Activated CD8-positive, alpha-beta T cell treated with anti-CD3 and anti-CD28 coated beads, Interleukin-2, amount 10 ng/mL, durations not matched to agents 7 days and 5 days (primary cell): ENCODE measurements around the gene MCCC2. TPM values are rescaled to one million over a fixed set of nuclear protein-coding genes. Genes with fewer than 3 reads are reported as not detected.

Source experiments
- ATAC-seq: fragments of 150-1000 bp; cut with Tn5 transposase; one replicate; pipeline ENCODE4 v1.10.0; 2021; ENCODE audit warnings: moderate library complexity
- CTCF ChIA-PET: fragments of 350-600 bp; sonication (Branson Sonifier 250); formaldehyde crosslinking; loops from one replicate; lab custom pipeline; 2021; ENCODE audit warnings: antibody characterized with exemption; lab: Charles Lee
- POLR2A ChIA-PET: fragments of 350-600 bp; sonication (Branson Sonifier 250); formaldehyde crosslinking; loops from one replicate; lab custom pipeline; 2021; ENCODE audit warnings: antibody characterized with exemption; lab: Charles Lee
- DNase-seq: peaks from one replicate; pipeline ENCODE4 v3.0.0-alpha.2; 2020
- H3K27ac Mint-ChIP-seq: one replicate; pipeline ENCODE4 v1.8.0; 2021; ENCODE audit warnings: mild to moderate bottlenecking, mixed read lengths
- H3K27me3 Mint-ChIP-seq: one replicate; pipeline ENCODE4 v1.8.0; 2021; ENCODE audit warnings: low read depth, mixed read lengths
- H3K36me3 Mint-ChIP-seq: one replicate; pipeline ENCODE4 v1.8.0; 2021; ENCODE audit warnings: low read depth, mixed read lengths
- H3K4me1 Mint-ChIP-seq: one replicate; pipeline ENCODE4 v1.8.0; 2021; ENCODE audit warnings: low read depth, mixed read lengths
- H3K4me3 Mint-ChIP-seq: one replicate; pipeline ENCODE4 v1.8.0; 2021; ENCODE audit warnings: mild to moderate bottlenecking, mixed read lengths
- H3K9me3 Mint-ChIP-seq: one replicate; pipeline ENCODE4 v1.8.0; 2022; ENCODE audit warnings: mixed read lengths; ENCODE audit not compliant: insufficient read depth
- total RNA-seq, 2 experiments: library from RNA; stranded (reverse); gene quantifications; one replicate each; pipeline ENCODE4 v1.2.3, GENCODE V29; 2021

Gene MCCC2
- total RNA-seq, 2 experiments from 2014 or later, result 41.2 to 41.9 TPM

DNA sequence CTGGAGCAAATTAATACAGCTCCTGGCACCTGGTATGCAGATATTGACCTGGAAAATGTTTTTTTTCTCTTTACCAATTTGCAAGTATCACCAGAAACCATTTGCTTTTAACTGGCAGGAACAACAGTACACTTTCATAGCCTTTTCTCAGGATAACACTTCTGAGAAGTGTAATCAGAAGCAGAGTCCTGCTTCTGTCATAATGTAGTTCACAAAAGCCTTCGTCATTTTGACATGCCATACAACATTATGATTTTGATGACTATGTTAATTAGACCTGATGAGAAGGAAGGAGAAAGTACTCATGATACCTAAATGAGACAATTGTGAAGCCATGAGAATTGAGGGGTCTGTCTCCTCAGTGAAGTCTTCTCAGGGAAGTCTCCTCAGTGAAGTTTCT lies 90.8 kb downstream of the MCCC2 start:
- ChIA-PET CTCF (no interaction called here), POLR2A (no interaction called here)
- DNase-seq (no peak), ATAC-seq (no peak)
- Mint-ChIP-seq H3K27me3 (peaks cover 37% of the 10 kb centered on the region), H3K4me1 (no peaks in the 10 kb centered on the region), H3K9me3 (no peaks in the 10 kb centered on the region), H3K36me3 (no peaks in the 10 kb centered on the region), H3K4me3 (no peak overlapping the region), H3K27ac (no peak overlapping the region)

DNA sequence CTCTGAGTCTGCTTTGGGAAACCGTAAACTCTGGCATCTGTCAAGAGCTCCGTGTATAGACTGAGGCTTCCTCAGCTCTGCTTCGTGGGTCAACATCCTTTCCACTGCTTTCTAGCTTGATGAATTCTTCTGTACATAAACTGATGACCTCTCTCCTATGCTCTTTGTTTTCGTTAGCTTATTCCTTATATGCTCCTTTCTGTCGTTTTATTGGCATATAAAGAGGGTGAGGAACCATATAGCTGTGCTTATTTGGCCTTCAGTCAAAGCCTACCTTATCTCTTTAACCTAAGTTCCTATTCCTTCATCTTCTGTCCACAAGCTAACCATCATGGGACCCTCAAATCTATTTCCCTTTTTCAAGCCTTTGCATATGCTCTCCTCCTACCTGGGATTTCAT lies 92.6 kb downstream of the MCCC2 start:
- POLR2A ChIA-PET, result no interaction called here
- Mint-ChIP-seq H3K4me1 (no peaks in the 10 kb centered on the region), H3K36me3 (no peaks in the 10 kb centered on the region), H3K27ac (no peak overlapping the region), H3K4me3 (no peak overlapping the region), H3K9me3 (no peaks in the 10 kb centered on the region), H3K27me3 (peaks cover 31% of the 10 kb centered on the region)
- ATAC-seq (no peak), DNase-seq (no peak)
- CTCF ChIA-PET, result interaction anchor here (1.2 kb wide), 1 partner anchor 205 kb away, joined by 3 read pairs; no protein-coding TSS in a partner anchor

DNA sequence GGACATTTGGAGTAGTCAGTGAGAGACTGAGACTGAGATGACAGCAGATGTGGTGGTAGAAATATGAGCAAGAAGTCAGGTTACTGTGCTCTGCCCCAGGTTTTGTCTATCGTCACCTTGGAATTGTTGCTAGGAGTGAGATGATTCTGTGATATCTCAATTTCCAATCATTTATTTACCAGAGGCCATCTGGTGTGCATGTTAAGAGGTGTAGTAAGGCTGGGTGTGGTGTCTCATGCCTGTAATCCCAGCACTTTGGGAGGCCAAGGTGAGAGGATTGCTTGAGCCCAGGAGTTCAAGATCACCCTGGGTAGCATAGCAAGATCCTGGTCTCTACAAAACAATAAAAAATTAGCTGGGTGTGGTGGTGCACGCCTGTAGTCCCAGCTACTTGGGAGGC lies 93.4 kb downstream of the MCCC2 start:
- Mint-ChIP-seq H3K27me3 (peaks cover 33% of the 10 kb centered on the region), H3K27ac (no peak overlapping the region), H3K9me3 (no peaks in the 10 kb centered on the region), H3K36me3 (no peaks in the 10 kb centered on the region), H3K4me1 (no peaks in the 10 kb centered on the region), H3K4me3 (no peak overlapping the region)
- CTCF ChIA-PET, result no interaction called here
- ATAC-seq (no peak), DNase-seq (no peak)
- POLR2A ChIA-PET, result no interaction called here

DNA sequence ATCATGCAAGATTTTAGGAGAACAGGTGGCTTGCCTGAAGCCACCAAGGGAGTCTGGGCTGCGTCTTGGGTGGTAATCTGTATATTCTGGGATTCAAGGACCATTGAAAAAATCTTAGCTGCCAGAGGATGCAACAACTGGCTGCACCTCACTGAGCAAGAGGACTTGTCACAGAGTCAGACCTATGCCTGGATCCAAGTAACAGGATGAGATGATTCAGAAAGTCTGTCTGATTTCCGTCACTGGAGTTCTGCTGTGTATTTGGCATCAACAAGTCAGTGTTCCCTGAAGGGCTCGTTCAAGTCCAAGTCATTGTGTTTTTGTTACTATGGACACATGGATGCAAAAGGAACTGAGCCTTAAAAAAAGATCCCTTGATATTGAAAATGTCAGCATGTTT lies 94.2 kb downstream of the MCCC2 start:
- ChIA-PET CTCF (no interaction called here), POLR2A (no interaction called here)
- no peaks in the 10 kb centered on the region for H3K9me3 Mint-ChIP-seq
- no peak for ATAC-seq
- H3K27ac Mint-ChIP-seq, result no peak overlapping the region
- no peaks in the 10 kb centered on the region for H3K4me1 Mint-ChIP-seq
- DNase-seq, result no peak
- no peak overlapping the region for H3K4me3 Mint-ChIP-seq
- no peaks in the 10 kb centered on the region for H3K36me3 Mint-ChIP-seq
- peaks cover 31% of the 10 kb centered on the region for H3K27me3 Mint-ChIP-seq

DNA sequence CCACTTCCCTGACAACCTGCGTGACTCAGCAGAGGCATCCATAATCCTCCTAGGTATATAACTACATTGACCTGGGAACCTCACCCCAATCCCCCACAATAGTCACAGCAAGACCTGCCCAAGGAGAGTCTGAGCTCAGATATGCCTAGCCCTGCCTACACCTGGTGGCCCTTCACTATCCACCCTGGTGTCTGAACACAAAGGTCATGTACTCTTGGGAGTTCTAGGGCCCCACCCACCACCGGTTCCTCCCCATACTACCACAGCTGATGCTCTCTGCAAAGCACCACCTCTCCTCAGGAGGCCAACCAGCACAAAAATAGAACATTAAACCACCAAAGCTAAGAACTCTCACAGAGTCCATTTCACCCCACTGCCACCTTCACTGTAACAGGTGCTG lies 97.2 kb downstream of the MCCC2 start:
- DNase-seq, result no peak
- no peak overlapping the region for H3K4me3 Mint-ChIP-seq
- H3K9me3 Mint-ChIP-seq, result no peaks in the 10 kb centered on the region
- no peaks in the 10 kb centered on the region for H3K36me3 Mint-ChIP-seq
- H3K27ac Mint-ChIP-seq, result no peak overlapping the region
- POLR2A ChIA-PET, result no interaction called here
- H3K27me3 Mint-ChIP-seq, result peaks cover 50% of the 10 kb centered on the region
- no peak for ATAC-seq
- H3K4me1 Mint-ChIP-seq, result no peaks in the 10 kb centered on the region
- CTCF ChIA-PET, result no interaction called here

DNA sequence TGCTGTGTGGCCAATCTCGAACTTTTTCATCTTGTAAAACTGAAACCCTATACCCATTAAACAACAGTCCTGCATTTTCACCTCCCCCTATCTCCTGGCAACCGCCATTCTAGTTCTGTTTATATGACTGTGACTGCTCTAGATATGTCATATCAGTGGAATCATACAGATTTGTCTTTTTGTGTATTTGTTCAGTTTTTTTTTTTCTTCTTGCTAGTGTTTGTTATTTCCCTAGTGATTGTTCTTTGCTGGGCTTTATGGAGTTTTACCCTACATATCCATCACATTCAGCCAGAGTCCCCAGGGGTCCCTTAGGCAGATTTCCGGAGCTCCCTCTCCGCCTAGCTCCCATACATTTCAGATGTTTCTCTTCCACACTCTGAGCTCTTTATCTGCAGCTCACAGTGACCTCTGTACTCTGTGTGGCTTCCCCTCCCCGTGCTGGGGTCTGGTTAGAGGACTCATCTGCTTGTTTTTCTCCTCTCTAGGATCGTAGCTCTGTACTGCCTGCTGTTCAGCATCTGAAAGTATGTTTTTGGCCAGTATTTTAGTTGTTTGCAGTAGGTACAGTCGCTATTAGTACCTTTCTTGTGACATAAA lies 106.8 kb downstream of the MCCC2 start:
- POLR2A ChIA-PET, result no interaction called here
- H3K36me3 Mint-ChIP-seq, result peaks cover 10% of the 10 kb centered on the region
- no peak for ATAC-seq
- no peaks in the 10 kb centered on the region for H3K9me3 Mint-ChIP-seq
- peaks cover 8% of the 10 kb centered on the region for H3K4me1 Mint-ChIP-seq
- CTCF ChIA-PET, result interaction anchor here (0.9 kb wide), 1 partner anchor 90 kb away, joined by 4 read pairs; no protein-coding TSS in a partner anchor
- H3K27me3 Mint-ChIP-seq, result peaks cover 27% of the 10 kb centered on the region
- no peak overlapping the region for H3K27ac Mint-ChIP-seq
- no peak for DNase-seq
- H3K4me3 Mint-ChIP-seq, result no peak overlapping the region

DNA sequence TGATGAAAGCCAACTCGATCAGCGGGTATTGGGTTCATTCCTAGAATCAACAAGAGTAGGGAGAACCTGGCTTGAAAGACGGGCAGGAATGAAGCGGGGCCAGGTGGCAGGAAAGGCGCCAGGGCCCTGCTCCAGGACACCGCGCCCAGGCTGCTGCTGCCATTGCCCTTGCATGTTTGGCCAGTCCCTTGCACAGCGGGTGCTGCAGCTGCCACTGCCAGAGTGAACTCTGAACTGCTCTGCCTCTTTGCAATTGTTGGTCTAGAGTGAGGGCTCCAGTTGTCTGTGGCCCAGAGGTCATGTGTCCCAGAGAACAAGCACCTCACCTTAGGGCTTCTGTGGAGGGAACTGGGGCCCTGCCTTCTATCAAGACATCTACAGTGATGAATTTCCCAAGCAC lies 107.9 kb downstream of the MCCC2 start:
- peaks cover 8% of the 10 kb centered on the region for H3K4me1 Mint-ChIP-seq
- no peak overlapping the region for H3K4me3 Mint-ChIP-seq
- DNase-seq (no peak), ATAC-seq (no peak)
- POLR2A ChIA-PET, result no interaction called here
- peaks cover 18% of the 10 kb centered on the region for H3K27me3 Mint-ChIP-seq
- CTCF ChIA-PET, result no interaction called here
- H3K27ac Mint-ChIP-seq, result no peak overlapping the region
- no peaks in the 10 kb centered on the region for H3K9me3 Mint-ChIP-seq
- peaks cover 10% of the 10 kb centered on the region for H3K36me3 Mint-ChIP-seq

DNA sequence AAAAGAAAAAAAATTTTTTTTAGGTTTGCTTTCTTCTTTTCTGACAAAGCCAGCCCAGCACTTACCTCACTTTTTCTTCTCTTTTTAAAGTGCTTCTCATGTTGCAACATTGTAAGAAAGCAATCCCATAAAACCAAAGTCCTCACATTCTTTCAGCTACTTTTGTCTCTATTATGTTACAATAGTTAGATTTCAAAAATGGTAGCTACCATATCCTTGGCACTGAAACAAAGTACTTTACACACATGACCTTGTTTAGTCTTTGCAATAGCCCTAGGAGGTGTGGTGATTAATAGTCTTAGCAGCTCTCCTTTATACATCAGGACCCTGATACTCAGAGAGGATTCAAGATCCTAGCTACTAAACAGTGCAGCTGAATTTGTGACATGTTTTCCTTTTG lies 108.5 kb downstream of the MCCC2 start:
- Mint-ChIP-seq H3K27me3 (peaks cover 16% of the 10 kb centered on the region), H3K9me3 (no peaks in the 10 kb centered on the region), H3K27ac (no peak overlapping the region), H3K4me3 (no peak overlapping the region), H3K4me1 (peaks cover 8% of the 10 kb centered on the region), H3K36me3 (peaks cover 10% of the 10 kb centered on the region)
- DNase-seq, result no peak
- ATAC-seq, result no peak
- POLR2A ChIA-PET, result no interaction called here
- CTCF ChIA-PET, result no interaction called here

DNA sequence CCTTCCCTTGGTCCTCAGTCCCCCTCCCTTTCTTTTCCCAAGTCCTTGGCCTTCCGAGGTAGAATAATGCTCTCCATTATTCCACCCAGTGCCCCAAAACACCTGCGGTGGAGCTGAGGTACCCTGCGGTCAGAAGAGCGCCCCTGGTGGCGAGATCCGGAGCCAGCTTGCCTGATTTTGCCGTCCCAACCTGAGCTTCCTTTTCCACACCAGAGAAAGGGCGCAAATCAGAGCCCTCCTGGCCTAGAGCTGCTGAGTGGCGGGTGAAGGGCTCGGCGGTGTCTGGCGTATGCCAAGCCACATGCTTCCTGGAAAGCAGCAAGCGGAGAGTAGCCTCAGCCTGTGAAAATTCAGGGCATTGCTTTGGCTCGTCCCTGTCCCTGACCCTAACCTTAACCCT lies 110.8 kb downstream of the MCCC2 start:
- CTCF ChIA-PET, result no interaction called here
- ATAC-seq (no peak), DNase-seq (no peak)
- peaks cover 15% of the 10 kb centered on the region for H3K27me3 Mint-ChIP-seq
- peaks cover 8% of the 10 kb centered on the region for H3K4me1 Mint-ChIP-seq
- peaks cover 10% of the 10 kb centered on the region for H3K36me3 Mint-ChIP-seq
- POLR2A ChIA-PET, result no interaction called here
- H3K9me3 Mint-ChIP-seq, result no peaks in the 10 kb centered on the region
- no peak overlapping the region for H3K4me3 Mint-ChIP-seq
- peak overlapping the region; percentile 58 for H3K27ac Mint-ChIP-seq

DNA sequence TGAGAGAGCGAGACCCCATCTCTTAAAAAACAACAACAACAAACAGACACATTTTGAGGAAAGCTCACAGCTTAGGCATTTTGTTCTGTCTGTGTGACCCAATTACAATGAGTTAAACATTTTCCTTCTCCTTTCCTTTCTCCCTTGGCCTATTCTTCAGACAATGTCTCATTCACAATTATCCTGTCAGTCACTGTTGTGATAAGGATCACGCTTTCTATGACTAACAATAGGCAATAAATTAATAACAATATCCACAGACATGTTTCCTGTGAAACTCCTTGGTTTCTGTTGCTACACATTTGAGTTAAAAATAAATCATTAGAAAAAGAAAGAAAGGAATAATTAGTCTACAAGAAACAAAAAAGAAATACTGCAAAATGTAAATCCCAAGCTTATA lies 112.1 kb downstream of the MCCC2 start:
- Mint-ChIP-seq H3K9me3 (no peaks in the 10 kb centered on the region), H3K4me1 (peaks cover 8% of the 10 kb centered on the region), H3K36me3 (peaks cover 10% of the 10 kb centered on the region), H3K27ac (no peak overlapping the region), H3K27me3 (peaks cover 9% of the 10 kb centered on the region), H3K4me3 (no peak overlapping the region)
- no peak for DNase-seq
- ChIA-PET CTCF (no interaction called here), POLR2A (no interaction called here)
- no peak for ATAC-seq

DNA sequence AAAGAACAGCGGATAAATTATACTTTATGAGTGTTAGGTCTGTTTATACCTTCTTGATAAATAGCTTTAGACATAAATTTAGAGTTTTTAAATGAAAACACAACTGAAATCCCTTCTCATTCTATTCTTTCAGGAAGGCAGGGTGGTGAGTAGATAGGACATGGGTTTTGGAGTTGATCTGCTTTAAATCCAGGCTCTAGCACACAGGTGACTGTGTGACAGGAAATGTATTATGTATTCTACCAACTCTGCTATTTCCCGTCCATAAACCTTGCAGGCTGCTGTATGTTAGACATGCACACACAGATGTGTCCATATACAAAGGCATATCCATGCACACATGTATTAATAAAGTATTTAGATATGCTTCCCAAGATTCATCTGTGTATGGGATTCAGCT lies 112.6 kb downstream of the MCCC2 start:
- CTCF ChIA-PET, result no interaction called here
- Mint-ChIP-seq H3K27me3 (peaks cover 9% of the 10 kb centered on the region), H3K4me1 (peaks cover 8% of the 10 kb centered on the region), H3K4me3 (no peak overlapping the region), H3K9me3 (no peaks in the 10 kb centered on the region), H3K36me3 (peaks cover 10% of the 10 kb centered on the region), H3K27ac (no peak overlapping the region)
- POLR2A ChIA-PET, result no interaction called here
- ATAC-seq (no peak), DNase-seq (no peak)

DNA sequence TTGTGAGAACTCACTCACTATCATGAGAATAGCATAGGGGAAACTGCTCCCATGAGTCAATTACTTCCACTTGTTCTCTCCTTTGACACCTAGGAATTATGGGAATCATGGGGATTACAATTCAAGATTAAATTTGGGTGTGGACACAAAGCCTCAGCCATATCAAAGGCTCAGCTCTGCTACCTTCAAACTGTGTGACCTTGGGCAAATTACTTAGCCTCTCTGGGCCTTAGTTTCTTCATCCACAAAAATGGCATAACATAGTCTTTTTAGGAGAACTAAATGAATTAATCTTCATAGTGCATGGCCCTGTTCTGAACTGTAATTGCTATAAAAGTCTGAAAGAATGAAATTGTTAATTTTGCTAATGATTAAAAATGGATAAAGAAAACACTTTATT lies 113.7 kb downstream of the MCCC2 start:
- Mint-ChIP-seq H3K36me3 (peaks cover 10% of the 10 kb centered on the region), H3K27me3 (peaks cover 10% of the 10 kb centered on the region), H3K4me3 (no peak overlapping the region), H3K4me1 (peaks cover 8% of the 10 kb centered on the region), H3K27ac (no peak overlapping the region), H3K9me3 (no peaks in the 10 kb centered on the region)
- CTCF ChIA-PET, result interaction anchor here (0.6 kb wide), 1 partner anchor 538 kb away, joined by 3 read pairs; no protein-coding TSS in a partner anchor
- no peak for ATAC-seq
- POLR2A ChIA-PET, result no interaction called here
- no peak for DNase-seq

DNA sequence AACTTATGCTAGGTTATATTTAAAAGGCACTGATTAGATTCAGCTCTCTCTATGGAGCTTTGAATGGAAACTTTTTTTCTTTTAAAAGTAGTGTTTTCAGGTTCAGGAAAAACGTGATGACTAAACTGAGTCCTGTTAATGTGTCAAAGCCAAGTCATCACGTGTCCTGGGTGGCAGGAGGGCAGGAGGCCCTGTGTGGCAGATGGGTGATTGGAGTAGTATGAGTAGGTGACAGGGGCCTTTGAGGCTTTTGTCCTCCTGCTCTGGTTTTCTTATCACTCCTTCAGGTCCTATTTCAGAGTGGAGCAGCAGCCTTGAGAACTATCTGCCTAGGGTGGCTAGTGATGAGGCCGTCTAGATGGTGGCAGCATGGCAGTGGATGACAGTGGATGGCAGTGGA lies 114.3 kb downstream of the MCCC2 start:
- Mint-ChIP-seq H3K27me3 (peaks cover 12% of the 10 kb centered on the region), H3K4me3 (no peak overlapping the region), H3K4me1 (peaks cover 8% of the 10 kb centered on the region), H3K36me3 (peaks cover 10% of the 10 kb centered on the region), H3K9me3 (no peaks in the 10 kb centered on the region), H3K27ac (no peak overlapping the region)
- ATAC-seq (no peak), DNase-seq (no peak)
- ChIA-PET POLR2A (no interaction called here), CTCF (interaction anchor here (0.6 kb wide), 1 partner anchor 538 kb away, joined by 3 read pairs; no protein-coding TSS in a partner anchor)
